RPMI7951 (cell line): ENCODE results near the gene CHIA. TPM values are rescaled to one million over a fixed set of nuclear protein-coding genes. Genes with fewer than 3 reads are reported as not detected.
A peak's percentile ranks its signal among the peaks of the same experiment; 100 is the strongest.
"Not testable (repeated sequence)": the region's sequence is repeated elsewhere in the genome, so short reads cannot be mapped to it uniquely, and the experiment has no call there.

ENCODE experiments used
- DNase-seq: peaks from one replicate; pipeline ENCODE4 v3.0.0-alpha.2; 2012; ENCODE audit warnings: low read depth
- total RNA-seq: library from RNA; depleted of rRNA; stranded (reverse); fragments of >200 nt; shearing (Covaris generic); gene quantifications from 2 replicates; pipeline ENCODE4 v1.2.3, GENCODE V29; 2014

CHIA gene
- total RNA-seq, 1 experiment from 2014 or later = not detected

DNA sequence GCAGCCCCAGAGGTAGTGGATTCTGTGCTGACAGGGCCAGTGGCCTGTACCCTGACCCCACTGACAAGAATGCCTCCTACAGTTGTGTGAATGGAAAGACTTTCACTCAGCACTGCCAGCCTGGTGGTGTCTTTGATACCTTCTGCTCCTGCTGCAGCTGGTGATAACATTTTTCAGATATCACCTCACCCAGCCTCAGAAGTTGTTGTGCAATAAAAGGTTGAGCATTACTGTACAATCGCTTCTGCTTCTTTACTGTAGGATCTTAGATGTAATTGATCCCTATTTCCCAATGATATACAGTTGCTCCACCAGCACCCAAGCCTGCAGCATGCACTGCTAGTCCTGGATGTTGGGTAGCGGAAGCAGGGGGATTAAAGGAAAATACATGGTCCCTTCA, 4.8 kb upstream of the CHIA start:
- DNase-seq = no peak

- DNase-seq = no peak
These were observed 3.7 kb upstream of the CHIA start for GRCh38 chr1:111286912-111287311.

DNA sequence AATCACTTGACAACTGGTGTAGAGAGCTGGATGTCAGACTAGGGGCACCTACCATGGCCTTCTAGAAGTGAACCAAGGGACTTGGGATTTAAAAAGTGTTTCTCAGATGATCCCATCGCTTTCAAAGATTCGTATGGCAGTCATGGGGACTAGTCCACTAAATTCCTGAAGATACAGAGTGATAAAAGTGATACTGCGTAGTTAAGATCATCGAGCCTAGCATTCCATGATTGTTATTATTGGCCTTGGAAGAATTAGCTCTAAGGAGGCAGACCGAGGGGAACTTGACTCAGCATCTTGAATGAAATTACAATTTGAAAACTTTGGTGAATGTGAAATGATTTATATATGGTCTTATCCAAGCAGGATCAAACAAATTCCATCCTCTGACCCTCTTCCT, 1.3 kb upstream of the CHIA start:
- DNase-seq = no peak

GRCh38 chr1:111290104-111290503, 547 bp upstream of the CHIA start:
- no peak for DNase-seq

GRCh38 chr1:111294390-111294789, 3.7 kb downstream of the CHIA start:
- no peak for DNase-seq

GRCh38 chr1:111302374-111302773, 11.7 kb downstream of the CHIA start:
- no peak for DNase-seq

GRCh38 chr1:111309690-111310089, 19.0 kb downstream of the CHIA start:
- DNase-seq = no peak

DNA sequence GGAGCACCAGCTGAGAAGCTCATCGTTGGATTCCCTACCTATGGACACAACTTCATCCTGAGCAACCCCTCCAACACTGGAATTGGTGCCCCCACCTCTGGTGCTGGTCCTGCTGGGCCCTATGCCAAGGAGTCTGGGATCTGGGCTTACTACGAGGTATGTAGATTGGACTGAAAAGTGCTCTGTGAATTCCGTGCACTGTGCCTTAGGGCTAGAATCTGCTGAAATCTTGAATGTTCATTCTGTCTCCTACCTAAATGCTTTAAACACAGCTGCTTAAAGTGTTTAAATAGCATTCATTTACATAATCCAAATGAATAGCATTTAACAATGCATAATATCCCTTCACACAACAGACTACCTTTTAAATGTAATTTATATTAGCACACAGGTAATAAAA, 27.9 kb downstream of the CHIA start:
- DNase-seq = no peak

DNA sequence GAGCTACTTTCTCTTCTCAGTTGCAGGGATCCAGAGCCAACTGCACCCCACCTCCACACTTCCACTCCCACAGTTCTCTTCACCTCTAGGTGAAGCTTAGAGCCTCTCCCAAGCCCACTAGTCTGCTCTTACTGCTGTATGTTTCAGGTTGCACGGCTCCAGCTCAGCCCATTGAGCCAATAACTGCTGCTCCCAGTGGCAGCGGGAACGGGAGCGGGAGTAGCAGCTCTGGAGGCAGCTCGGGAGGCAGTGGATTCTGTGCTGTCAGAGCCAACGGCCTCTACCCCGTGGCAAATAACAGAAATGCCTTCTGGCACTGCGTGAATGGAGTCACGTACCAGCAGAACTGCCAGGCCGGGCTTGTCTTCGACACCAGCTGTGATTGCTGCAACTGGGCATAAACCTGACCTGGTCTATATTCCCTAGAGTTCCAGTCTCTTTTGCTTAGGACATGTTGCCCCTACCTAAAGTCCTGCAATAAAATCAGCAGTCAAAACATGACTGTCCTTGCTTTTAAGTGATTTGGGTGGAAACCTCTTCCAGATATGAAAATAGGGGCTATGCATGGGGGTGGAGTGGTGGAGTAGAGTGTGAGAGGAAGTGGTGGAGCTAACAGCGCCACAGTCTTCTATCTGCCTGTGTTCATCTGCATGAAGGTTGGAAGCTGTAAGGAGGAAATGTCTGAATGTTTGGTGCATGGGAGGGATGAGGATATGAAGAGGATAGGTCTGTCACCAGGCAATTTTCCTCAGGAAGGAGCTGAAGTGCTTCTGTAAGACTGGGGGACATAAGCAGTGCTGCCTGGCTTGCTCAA, 29.6 kb downstream of the CHIA start:
- DNase-seq = no peak

DNA sequence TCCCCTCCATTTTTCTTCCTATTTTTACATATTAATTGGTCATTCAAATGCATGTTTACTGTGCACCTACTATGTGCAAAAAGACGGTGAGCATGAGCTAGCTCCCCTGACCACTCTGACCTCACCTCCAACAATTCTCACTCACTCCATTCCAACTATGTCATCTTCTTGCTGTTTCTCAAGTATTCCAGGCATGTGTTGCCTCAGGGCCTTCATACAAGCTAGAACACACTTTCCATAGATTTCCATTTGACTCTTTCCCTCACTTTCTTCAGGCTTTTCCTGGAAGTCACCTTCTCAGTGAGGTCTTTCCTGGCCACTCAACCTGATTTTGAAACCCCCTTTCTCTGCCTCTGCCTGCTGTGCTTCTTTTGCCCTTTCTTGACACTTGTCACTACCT, 32.6 kb downstream of the CHIA start:
- no peak for DNase-seq

- peak; percentile 66 for DNase-seq
These were observed 41.5 kb downstream of the CHIA start for GRCh38 chr1:111332190-111332589.

- peak; percentile 48 for DNase-seq
These were observed 43.5 kb downstream of the CHIA start for GRCh38 chr1:111334169-111334568.

- not testable (repeated sequence) for DNase-seq
These were observed 44.7 kb downstream of the CHIA start for GRCh38 chr1:111335214-111335877.

DNA sequence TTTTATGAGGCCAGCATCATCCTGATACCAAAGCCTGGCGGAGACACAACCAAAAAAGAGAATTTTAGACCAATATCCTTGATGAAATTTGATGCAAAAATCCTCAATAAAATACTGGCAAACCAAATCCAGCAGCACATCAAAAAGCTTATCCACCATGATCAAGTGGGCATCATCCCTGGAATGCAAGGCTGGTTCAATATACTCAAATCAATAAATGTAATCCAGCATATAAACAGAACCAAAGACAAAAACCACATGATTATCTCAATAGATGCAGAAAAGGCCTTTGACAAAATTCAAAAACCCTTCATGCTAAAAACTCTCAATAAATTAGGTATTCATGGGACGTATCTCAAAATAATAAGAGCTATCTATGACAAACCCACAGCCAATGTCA, 48.2 kb downstream of the CHIA start:
- DNase-seq = not testable (repeated sequence)

GRCh38 chr1:111346089-111346885, 55.6 kb downstream of the CHIA start:
- DNase-seq = peak; percentile 73

DNA sequence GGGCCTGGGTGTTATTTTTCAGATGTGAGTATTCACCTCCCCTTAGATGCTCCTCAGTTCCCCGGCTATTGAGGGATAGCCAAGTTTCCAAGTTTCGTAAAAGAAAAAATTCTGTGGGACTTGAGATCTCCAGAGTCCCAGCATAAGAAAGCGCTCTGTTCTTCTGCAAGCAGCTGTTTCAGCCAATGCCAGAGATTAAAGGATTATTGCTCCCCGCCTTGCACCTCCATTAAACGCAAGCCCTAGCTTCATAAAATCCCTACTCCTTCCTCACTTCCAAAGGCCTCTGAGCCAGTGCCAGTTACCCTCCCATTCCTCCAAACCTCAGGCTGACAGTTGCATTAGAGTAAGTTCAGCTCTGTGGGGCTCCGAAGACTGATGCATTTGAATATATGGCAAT, 56.4 kb downstream of the CHIA start:
- DNase-seq = no peak

DNA sequence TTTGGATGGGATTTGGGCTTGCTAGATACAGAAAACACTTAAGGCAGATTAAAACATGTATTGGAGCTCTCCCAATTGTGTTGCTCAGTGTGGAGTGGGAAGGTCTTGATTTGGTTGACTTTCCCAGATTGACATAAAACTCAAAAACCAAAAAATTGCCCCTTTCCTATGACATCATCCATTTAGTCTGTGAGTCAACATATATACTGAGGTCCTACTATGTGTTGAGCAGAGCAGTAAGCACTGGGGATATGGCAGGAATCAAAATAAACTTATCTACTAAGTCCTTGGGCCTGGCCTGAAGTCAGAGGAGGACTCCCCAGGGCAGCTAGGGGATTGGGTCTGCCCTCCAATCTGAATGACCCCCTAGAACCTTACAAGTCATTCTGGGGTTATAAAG, 61.0 kb downstream of the CHIA start:
- no peak for DNase-seq

GRCh38 chr1:111354584-111354983, 63.9 kb downstream of the CHIA start:
- DNase-seq = no peak

DNA sequence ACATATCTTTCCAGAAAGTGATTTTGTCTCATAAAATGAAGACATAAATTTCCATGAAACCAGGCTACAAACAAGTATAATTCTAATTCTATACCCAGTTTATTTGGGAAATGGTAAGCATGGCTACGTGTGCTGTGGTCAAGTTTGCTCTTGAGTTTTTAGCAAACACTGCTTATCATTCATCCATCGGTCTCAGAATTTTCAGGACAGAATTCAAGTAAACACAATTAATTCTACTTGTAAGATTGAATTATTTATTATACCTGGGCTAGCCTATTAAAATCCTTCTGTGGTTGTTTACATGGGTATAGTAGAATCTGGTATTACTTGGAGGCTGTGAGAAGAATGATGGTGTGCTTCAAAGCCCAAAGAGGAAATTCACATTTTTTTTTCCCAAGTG, 68.3 kb downstream of the CHIA start:
- DNase-seq = no peak

DNA sequence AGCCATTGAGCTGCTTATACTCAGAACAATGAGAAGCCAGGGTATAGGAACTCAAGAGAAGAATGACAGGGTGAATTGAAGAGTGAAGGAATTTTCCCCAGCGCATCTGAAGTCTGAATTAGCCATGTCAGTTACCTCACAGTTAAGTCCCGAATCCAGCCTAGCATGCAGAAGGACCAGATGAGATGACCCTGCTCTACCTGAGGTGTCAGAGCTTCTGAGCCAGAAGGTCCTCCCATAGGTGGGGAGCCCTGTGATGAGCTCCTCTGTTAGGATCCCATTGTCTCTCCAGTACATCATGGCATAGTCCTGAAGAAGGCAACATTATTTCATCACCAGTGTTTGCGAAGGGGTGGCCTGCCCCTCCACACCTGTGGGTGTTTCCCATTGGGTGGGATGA, 68.7 kb downstream of the CHIA start:
- no peak for DNase-seq

- DNase-seq = not testable (repeated sequence)
These were observed 69.6 kb downstream of the CHIA start for GRCh38 chr1:111360257-111360656.

- DNase-seq = no peak
These were observed 71.1 kb downstream of the CHIA start for GRCh38 chr1:111361761-111362160.

DNA sequence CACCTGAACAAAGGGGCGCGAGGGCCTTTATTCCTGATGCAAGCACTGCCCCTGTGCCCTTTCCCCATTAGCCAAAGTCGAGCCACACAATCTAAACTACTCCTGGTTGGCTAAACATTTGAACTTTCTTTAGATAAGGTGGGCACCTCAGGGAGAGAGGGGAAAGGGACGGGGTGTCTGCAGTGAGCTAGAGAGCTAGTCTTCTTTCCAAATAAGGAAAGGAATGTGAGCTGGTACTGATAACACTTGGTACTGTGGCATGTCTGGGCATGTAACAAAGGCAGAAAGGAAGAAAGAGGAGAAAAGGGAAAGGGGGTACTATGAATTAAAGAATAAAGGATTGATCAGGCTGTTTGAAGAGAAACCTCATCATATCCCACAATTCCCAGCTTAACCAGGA, 74.0 kb downstream of the CHIA start:
- DNase-seq = no peak
